HepG2 (cell line): ENCODE measurements around the gene ATP10A. TPM values are rescaled to one million over a fixed set of nuclear protein-coding genes. Genes with fewer than 3 reads are reported as not detected.

Experiments used
- ATAC-seq: fragments of 200-7000 bp; cut with Tn5 transposase; 3 replicates; pipeline ENCODE4 v1.9.1; 2020; ENCODE audit warnings: mild to moderate bottlenecking, moderate library complexity
- BruUV-seq: library from RNA; stranded (reverse); fragments of 400-500 nt; replicated peaks from 2 replicates; lab custom pipeline; 2021; lab: Mats Ljungman, UMichigan
- CTCF ChIA-PET: fragments of 300-600 bp; formaldehyde crosslinking; extraction: SDS; loops from one replicate; lab custom pipeline; 2021; ENCODE audit warnings: low total read pairs, inconsistent platforms, low intra/inter-chr PET ratio; lab: Yijun Ruan, JAX
- POLR2A ChIA-PET: fragments of 350-600 bp; sonication (Branson Sonifier 250); formaldehyde crosslinking; loops from one replicate; lab custom pipeline; 2020; ENCODE audit warnings: antibody characterized with exemption, inconsistent platforms; lab: Yijun Ruan, JAX
- DNase-seq: peaks from one replicate; pipeline ENCODE4 v3.0.0-alpha.2; 2015; ENCODE audit warnings: low spot score
- FAIRE-seq: peaks from 3 replicates; lab custom pipeline; 2011; peaks lifted over from hg19 to GRCh38; lab: Jason Lieb, UNC
- H2AFZ ChIP-seq: one replicate; pipeline ENCODE4 v1.6.1; 2011; ENCODE audit warnings: low read length, inconsistent platforms
- H3K27ac ChIP-seq: fragments of 300-600 bp; 3 replicates; pipeline ENCODE4 v1.8.0; 2011; ENCODE audit warnings: mixed run types, mild to moderate bottlenecking, mixed read lengths, low read length, inconsistent platforms; ENCODE audit not compliant: insufficient read depth; ENCODE audit errors: extremely low read length
- H3K27me3 ChIP-seq, 2 experiments: fragments of 200-600 bp in 1 of 2; 2 replicates in 1 of 2; 3 replicates in 1 of 2; pipeline versions ENCODE4 v1.6.0 to v1.8.0; 2011; ENCODE audit warnings: low read length in 2 of 2, mild to moderate bottlenecking in 2 of 2, moderate library complexity in 2 of 2, inconsistent platforms in 1 of 2; ENCODE audit not compliant: insufficient read depth in 2 of 2, control insufficient read depth in 1 of 2
- H3K36me3 ChIP-seq, 2 experiments: fragments of 200-600 bp in 1 of 2; replicated peaks in 1 of 2; 2 replicates in 1 of 2; 3 replicates in 1 of 2; pipeline versions ENCODE4 v1.5.1 to v1.8.0; 2011; ENCODE audit warnings: low read length in 2 of 2, inconsistent platforms in 1 of 2; ENCODE audit not compliant: insufficient read depth in 2 of 2, control insufficient read depth in 1 of 2
- H3K4me1 ChIP-seq: 2 replicates; pipeline ENCODE4 v1.5.1; 2012; ENCODE audit warnings: low read length, inconsistent platforms; ENCODE audit not compliant: insufficient read depth
- H3K4me2 ChIP-seq: 2 replicates; pipeline ENCODE4 v1.6.0; 2011; ENCODE audit warnings: low read depth, low read length, inconsistent platforms
- H3K4me3 ChIP-seq, 3 experiments: fragments of 200-600 bp in 1 of 3; sonication (generic), shearing (Covaris generic) in 1 of 3; replicated peaks in 1 of 3; 2 replicates each; pipeline ENCODE4 v1.5.1; 2011 to 2016; ENCODE audit warnings: low read length in 3 of 3, inconsistent platforms in 2 of 3, low read depth in 2 of 3, mild to moderate bottlenecking in 2 of 3, control low read depth in 1 of 3, mixed read lengths in 1 of 3; ENCODE audit not compliant: insufficient read depth in 1 of 3
- H3K79me2 ChIP-seq: one replicate; pipeline ENCODE4 v1.6.1; 2011; ENCODE audit warnings: low read length, inconsistent platforms; ENCODE audit not compliant: insufficient read depth
- H3K9ac ChIP-seq: 2 replicates; pipeline ENCODE4 v1.6.0; 2011; ENCODE audit warnings: mild to moderate bottlenecking, low read depth, low read length, inconsistent platforms; ENCODE audit not compliant: insufficient read depth
- H3K9me3 ChIP-seq: 2 replicates; pipeline ENCODE4 v1.5.1; 2012; ENCODE audit warnings: mild to moderate bottlenecking, low read length
- H4K20me1 ChIP-seq: 2 replicates; pipeline ENCODE4 v1.6.0; 2011; ENCODE audit warnings: inconsistent platforms, mild to moderate bottlenecking, low read length, moderate library complexity; ENCODE audit not compliant: insufficient read depth
- CENPX ChIP-seq: sonication (generic); formaldehyde crosslinking; IDR thresholded peaks from 2 replicates; pipeline ENCODE4 v1.9.0; 2021; ENCODE audit warnings: mild to moderate bottlenecking, missing genetic modification reagents, moderate library complexity
- ELF4 ChIP-seq: sonication (generic); formaldehyde crosslinking; IDR thresholded peaks from 2 replicates; pipeline ENCODE4 v1.5.0; 2020; ENCODE audit warnings: missing genetic modification reagents, mild to moderate bottlenecking, moderate library complexity, borderline replicate concordance
- GRHL1 ChIP-seq: sonication (generic); formaldehyde crosslinking; conservative IDR thresholded peaks from 2 replicates; pipeline ENCODE4 v1.8.0; 2022; ENCODE audit warnings: missing genetic modification reagents
- JUND ChIP-seq: sonication (generic); formaldehyde crosslinking; IDR thresholded peaks from 2 replicates; pipeline ENCODE4 v1.8.0; 2022; ENCODE audit warnings: mild to moderate bottlenecking, missing genetic modification reagents
- RAD21 ChIP-seq: fragments of 450-650 bp; formaldehyde crosslinking; IDR thresholded peaks from 2 replicates; pipeline ENCODE4 v1.5.0; 2020; ENCODE audit warnings: mild to moderate bottlenecking
- REPIN1 ChIP-seq: sonication (generic); formaldehyde crosslinking; IDR thresholded peaks from 2 replicates; pipeline ENCODE4 v1.8.0; 2022; ENCODE audit warnings: missing genetic modification reagents, low read depth, mild to moderate bottlenecking, borderline replicate concordance
- TEAD2 ChIP-seq: sonication (generic); formaldehyde crosslinking; IDR thresholded peaks from 2 replicates; pipeline ENCODE4 v1.9.0; 2021; ENCODE audit warnings: missing genetic modification reagents
- TRIM24 ChIP-seq: sonication (generic); formaldehyde crosslinking; IDR thresholded peaks from 2 replicates; pipeline ENCODE4 v1.8.0; 2022; ENCODE audit warnings: mild to moderate bottlenecking, missing genetic modification reagents
- ZKSCAN8 ChIP-seq: IDR thresholded peaks from 2 replicates; pipeline ENCODE4 v1.6.1; 2016; ENCODE audit warnings: borderline replicate concordance, missing genetic modification reagents, missing compliant biosample characterization
- ZNF264 ChIP-seq: sonication (generic); formaldehyde crosslinking; IDR thresholded peaks from 2 replicates; pipeline ENCODE4 v1.4.0; 2020; ENCODE audit warnings: missing genetic modification reagents
- ZNF33B ChIP-seq: sonication (generic); formaldehyde crosslinking; IDR thresholded peaks from 2 replicates; pipeline ENCODE4 v1.5.1; 2020; ENCODE audit warnings: mild to moderate bottlenecking, missing genetic modification reagents
- ZNF746 ChIP-seq: sonication (generic); formaldehyde crosslinking; IDR thresholded peaks from 2 replicates; pipeline ENCODE4 v1.8.0; 2022; ENCODE audit warnings: mild to moderate bottlenecking, missing genetic modification reagents
- ZNF816 ChIP-seq: sonication (generic); formaldehyde crosslinking; IDR thresholded peaks from 2 replicates; pipeline ENCODE4 v1.8.0; 2022; ENCODE audit warnings: missing genetic modification reagents, mild to moderate bottlenecking, borderline replicate concordance
- WGBS: methylation state at CpG from one replicate; pipeline ENCODE4 v1.1.6; 2017; ENCODE audit warnings: low lambda C conversion rate; 5-methylcytosine and 5-hydroxymethylcytosine counted together
- in situ Hi-C: cut with HindIII; loops from 2 replicates; pipeline ENCODE4 v1.10.0; 2017; ENCODE audit warnings: low pct_unique_long_range_greater_than_20kb; ENCODE audit not compliant: extremely low pct_ligation_motif_present
- intact Hi-C: fragments of 100-400 bp; cut with micrococcal nuclease; formaldehyde crosslinking; loops from one replicate; pipeline ENCODE4 v1.10.0; 2022; ENCODE audit not compliant: unreplicated experiment
- polyA plus RNA-seq, 8 experiments: library from polyadenylated mRNA; depleted of rRNA in 3 of 8; stranded (reverse) in 7 of 8; unstranded in 1 of 8; fragments of >200 nt; fragmentation: Illumina TruSeq in 4 of 8; extraction: Trizol in 4 of 8; gene quantifications; 2 replicates each; pipeline versions ENCODE4 v1.2.1 to v1.2.3, GENCODE V29; 2011 to 2016; ENCODE audit warnings: low read depth in 4 of 8, missing spikeins in 1 of 8, mixed read lengths in 1 of 8; ENCODE audit not compliant: insufficient read depth in 1 of 8
- total RNA-seq, 5 experiments: library from RNA; depleted of rRNA; stranded (reverse); fragments of >200 nt; fragmentation: Illumina TruSeq; extraction: Trizol; gene quantifications; 2 replicates each; pipeline ENCODE4 v1.2.3, GENCODE V29; 2016; ENCODE audit warnings: low read depth in 1 of 5
- TF ChIP-seq, protein P1 (sequence below): conservative IDR thresholded peaks from 2 replicates; pipeline ENCODE4 v1.6.1; 2018; ENCODE audit warnings: missing genetic modification reagents
- TF ChIP-seq, protein P2 (sequence below): sonication (generic); formaldehyde crosslinking; IDR thresholded peaks from 2 replicates; pipeline ENCODE4 v1.5.0; 2020; ENCODE audit warnings: missing genetic modification reagents, mild to moderate bottlenecking, borderline replicate concordance

ATP10A gene
- total and polyA plus RNA-seq, 2 of the 13 experiments (the other 11 are each of a cell fraction or from before 2014, with no cell fraction given), result 0.58 to 4.2 TPM

GRCh38 chr15:25670621-25671020 is 192.5 kb downstream of the ATP10A start:
- 21% methylated on average over 6 of the region's 6 CpGs for WGBS
- intact Hi-C loops, result no loop called here
- Histone ChIP-seq H4K20me1 (no peaks in the 10 kb centered on the region), H3K27me3 (no peaks in the 10 kb centered on the region), H3K4me2 (no peak overlapping the region), H3K36me3 (no peaks in the 10 kb centered on the region), H3K79me2 (no peaks in the 10 kb centered on the region), H3K4me3 (no peak overlapping the region), H2AFZ (no peak overlapping the region), H3K27ac (no peak overlapping the region), H3K9ac (no peak overlapping the region), H3K9me3 (no peaks in the 10 kb centered on the region), H3K4me1 (no peaks in the 10 kb centered on the region)
- TF ChIP-seq, protein P1, sequence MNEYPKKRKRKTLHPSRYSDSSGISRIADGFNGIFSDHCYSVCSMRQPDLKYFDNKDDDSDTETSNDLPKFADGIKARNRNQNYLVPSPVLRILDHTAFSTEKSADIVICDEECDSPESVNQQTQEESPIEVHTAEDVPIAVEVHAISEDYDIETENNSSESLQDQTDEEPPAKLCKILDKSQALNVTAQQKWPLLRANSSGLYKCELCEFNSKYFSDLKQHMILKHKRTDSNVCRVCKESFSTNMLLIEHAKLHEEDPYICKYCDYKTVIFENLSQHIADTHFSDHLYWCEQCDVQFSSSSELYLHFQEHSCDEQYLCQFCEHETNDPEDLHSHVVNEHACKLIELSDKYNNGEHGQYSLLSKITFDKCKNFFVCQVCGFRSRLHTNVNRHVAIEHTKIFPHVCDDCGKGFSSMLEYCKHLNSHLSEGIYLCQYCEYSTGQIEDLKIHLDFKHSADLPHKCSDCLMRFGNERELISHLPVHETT, result no peak
- no peak for TF ChIP-seq ZNF746
- no peak for TF ChIP-seq ELF4 (CRISPR knock-in tag)
- no peak for TF ChIP-seq ZNF33B (CRISPR knock-in tag)
- no peak for TF ChIP-seq ZNF264 (CRISPR knock-in tag)
- no peak for TF ChIP-seq CENPX
- FAIRE-seq, result no peak
- CTCF ChIA-PET, result no interaction called here
- DNase-seq, result no peak
- POLR2A ChIA-PET, result no interaction called here
- ATAC-seq, result no peak
- in situ Hi-C loops, result loop anchor here (10.0 kb wide), 1 partner anchor 56 kb away; no protein-coding TSS in a partner anchor
- no TSS peak for BruUV-seq

GRCh38 chr15:25670025-25670554 is 193.0 kb downstream of the ATP10A start:
- Histone ChIP-seq H3K4me3 (no peak overlapping the region), H3K27ac (no peak overlapping the region), H3K4me1 (no peaks in the 10 kb centered on the region), H3K36me3 (no peaks in the 10 kb centered on the region), H3K27me3 (no peaks in the 10 kb centered on the region), H3K9me3 (no peaks in the 10 kb centered on the region), H2AFZ (no peak overlapping the region), H3K4me2 (no peak overlapping the region), H4K20me1 (no peaks in the 10 kb centered on the region), H3K79me2 (no peaks in the 10 kb centered on the region), H3K9ac (no peak overlapping the region)
- ChIA-PET POLR2A (no interaction called here), CTCF (no interaction called here)
- ATAC-seq, result no peak
- 14% methylated on average over 6 of the region's 15 CpGs for WGBS
- DNase-seq, result no peak
- intact Hi-C loops (no loop called here), in situ Hi-C loops (loop anchor here (10.0 kb wide), 1 partner anchor 55 kb away; no protein-coding TSS in a partner anchor)
- FAIRE-seq, result no peak
- no TSS peak for BruUV-seq
- TF ChIP-seq TRIM24 (CRISPR knock-in tag) (no peak), TEAD2 (CRISPR knock-in tag) (no peak), JUND (no peak), REPIN1 (CRISPR knock-in tag) (no peak), ZKSCAN8 (CRISPR knock-in tag) (no peak), RAD21 (CRISPR knock-in tag) (no peak), ZNF816 (CRISPR knock-in tag) (no peak), GRHL1 (CRISPR knock-in tag) (no peak)
- TF ChIP-seq, protein P2, sequence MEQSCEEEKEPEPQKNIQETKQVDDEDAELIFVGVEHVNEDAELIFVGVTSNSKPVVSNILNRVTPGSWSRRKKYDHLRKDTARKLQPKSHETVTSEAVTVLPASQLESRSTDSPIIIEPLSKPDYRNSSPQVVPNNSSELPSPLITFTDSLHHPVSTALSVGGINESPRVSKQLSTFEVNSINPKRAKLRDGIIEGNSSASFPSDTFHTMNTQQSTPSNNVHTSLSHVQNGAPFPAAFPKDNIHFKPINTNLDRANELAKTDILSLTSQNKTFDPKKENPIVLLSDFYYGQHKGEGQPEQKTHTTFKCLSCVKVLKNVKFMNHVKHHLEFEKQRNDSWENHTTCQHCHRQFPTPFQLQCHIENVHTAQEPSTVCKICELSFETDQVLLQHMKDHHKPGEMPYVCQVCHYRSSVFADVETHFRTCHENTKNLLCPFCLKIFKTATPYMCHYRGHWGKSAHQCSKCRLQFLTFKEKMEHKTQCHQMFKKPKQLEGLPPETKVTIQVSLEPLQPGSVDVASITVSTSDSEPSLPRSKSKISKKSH (CRISPR knock-in tag), result no peak
